ENCODE results near the gene PRR33.

PRR33 gene

GRCh38 chr11:1840780-1841480 lies 50.8 kb downstream of the PRR33 start:
- H3K27ac Mint-ChIP-seq, result no peak overlapping the region
- H3K9me3 Mint-ChIP-seq (ENCODE audit: low read depth), result no peaks in the 10 kb centered on the region
- peaks cover 32% of the 10 kb centered on the region for H3K4me1 Mint-ChIP-seq (ENCODE audit: low read depth)
- no peaks in the 10 kb centered on the region for H3K36me3 Mint-ChIP-seq
- H3K4me3 Mint-ChIP-seq, result no peak overlapping the region
- H3K27me3 Mint-ChIP-seq, result no peaks in the 10 kb centered on the region

GRCh38 chr11:1839924-1840779 lies 51.5 kb downstream of the PRR33 start:
- no peak overlapping the region for H3K4me3 Mint-ChIP-seq
- H3K27me3 Mint-ChIP-seq, result no peaks in the 10 kb centered on the region
- H3K36me3 Mint-ChIP-seq, result no peaks in the 10 kb centered on the region
- no peaks in the 10 kb centered on the region for H3K9me3 Mint-ChIP-seq (ENCODE audit: low read depth)
- H3K27ac Mint-ChIP-seq, result no peak overlapping the region
- H3K4me1 Mint-ChIP-seq (ENCODE audit: low read depth), result peaks cover 26% of the 10 kb centered on the region

GRCh38 chr11:1839204-1839923 lies 52.3 kb downstream of the PRR33 start:
- no peaks in the 10 kb centered on the region for H3K9me3 Mint-ChIP-seq (ENCODE audit: low read depth)
- no peak overlapping the region for H3K4me3 Mint-ChIP-seq

GRCh38 chr11:1838426-1839144 lies 53.1 kb downstream of the PRR33 start, which contains the start of gene TNNI2:
Gene TNNI2 (plus strand): TSS chr11:1838981. CDS start chr11:1839697, 716 bp downstream.
- Mint-ChIP-seq H3K4me1 (ENCODE audit: low read depth) (peaks cover 10% of the 10 kb centered on the region), H3K36me3 (no peaks in the 10 kb centered on the region), H3K27ac (no peak within 1 kb of the TSS)

More at GRCh38 chr11:1839204-1839923, 52.3 kb downstream of the PRR33 start:
- no peak overlapping the region for H3K27ac Mint-ChIP-seq
- no peaks in the 10 kb centered on the region for H3K27me3 Mint-ChIP-seq
- no peaks in the 10 kb centered on the region for H3K36me3 Mint-ChIP-seq
- peaks cover 18% of the 10 kb centered on the region for H3K4me1 Mint-ChIP-seq (ENCODE audit: low read depth)

More at GRCh38 chr11:1838426-1839144, 53.1 kb downstream of the PRR33 start, which contains the start of gene TNNI2:
- H3K9me3 Mint-ChIP-seq (ENCODE audit: low read depth), result no peaks in the 10 kb centered on the region
- no peaks in the 10 kb centered on the region for H3K27me3 Mint-ChIP-seq
- H3K4me3 Mint-ChIP-seq, result no peak within 1 kb of the TSS
